ENCODE results near the gene GABRA5. TPM values are rescaled to one million over a fixed set of nuclear protein-coding genes. Genes with fewer than 3 reads are reported as not detected.

The GABRA5 gene
- total RNA-seq, 1 experiment from 2014 or later, result 4.9 TPM

GRCh38 chr15:26921433-26921832, 54.6 kb downstream of the GABRA5 start:
- no peak overlapping the region for H3K23ac ChIP-seq (ENCODE audit: insufficient read length, low read depth, low read length)
- no peak overlapping the region for H2BK5ac ChIP-seq (ENCODE audit: insufficient read length, low read length)
- no peak overlapping the region for H3K14ac ChIP-seq (ENCODE audit: insufficient read depth, low read length)
- H3K4me1 Mint-ChIP-seq, result no peaks in the 10 kb centered on the region
- TF ChIP-seq CTCF (conservative IDR thresholded peaks at IDR 0.05), result no peak
- H4K20me1 ChIP-seq (ENCODE audit: control insufficient read depth, insufficient read depth, insufficient read length), result no peaks in the 10 kb centered on the region
- no peak overlapping the region for H2BK20ac ChIP-seq (ENCODE audit: low read depth, low read length, poor library complexity, severe bottlenecking)
- no peak for DNase-seq
- no peak overlapping the region for H3T11ph ChIP-seq (ENCODE audit: low read length)
- H3K9me3 Mint-ChIP-seq, result peaks cover 10 to 13% of the 10 kb centered on the region in 2 experiments
- no peak overlapping the region for H4K91ac ChIP-seq (ENCODE audit: insufficient read length, low read depth, low read length)
- no peak overlapping the region for H3K4ac ChIP-seq (ENCODE audit: low read depth, low read length)
- no peaks in the 10 kb centered on the region for H3K9me3 ChIP-seq (ENCODE audit: control insufficient read depth, low read depth, low read length)
- no peak overlapping the region for H2AK5ac ChIP-seq (ENCODE audit: insufficient read length, low read length)
- H2BK120ac ChIP-seq (ENCODE audit: low read depth, low read length, poor library complexity, severe bottlenecking), result no peak overlapping the region
- H3K27ac Mint-ChIP-seq, result no peak overlapping the region
- H3K9ac ChIP-seq (ENCODE audit: extremely low read depth, insufficient read length, low read length), result no peak overlapping the region
- no peak overlapping the region for H3K4me2 ChIP-seq (ENCODE audit: insufficient read depth, insufficient read length, low read length)
- H2BK15ac ChIP-seq (ENCODE audit: low read depth, low read length), result no peak overlapping the region
- H3K4me3 Mint-ChIP-seq, result no peak overlapping the region
- H2AFZ ChIP-seq (ENCODE audit: low read length), result no peak overlapping the region
- no peaks in the 10 kb centered on the region for H3K4me1 ChIP-seq (ENCODE audit: insufficient read depth, low read length)
- H3K27me3 ChIP-seq (ENCODE audit: insufficient read depth, low read length), result no peaks in the 10 kb centered on the region
- H3K79me1 ChIP-seq (ENCODE audit: insufficient read depth, low read depth, low read length, poor library complexity, severe bottlenecking), result no peaks in the 10 kb centered on the region
- no peak overlapping the region for H2BK12ac ChIP-seq (ENCODE audit: insufficient read length, low read depth, low read length)
- H3K27me3 Mint-ChIP-seq (ENCODE audit: low read depth), result no peaks in the 10 kb centered on the region
- H3K18ac ChIP-seq (ENCODE audit: insufficient read length, low read depth, low read length), result no peak overlapping the region
- WGBS (ENCODE audit: extremely low coverage, insufficient read length, low lambda C conversion rate), result no CpG with 5 or more reads among the region's 1 CpG
- H3K27ac ChIP-seq (ENCODE audit: insufficient read length, low read depth, low read length), result no peak overlapping the region
- no peaks in the 10 kb centered on the region for H3K79me2 ChIP-seq (ENCODE audit: insufficient read depth, low read length)
- no peak overlapping the region for H4K8ac ChIP-seq (replicated peaks; ENCODE audit: insufficient read length, low read depth, low read length)
- H3K56ac ChIP-seq (ENCODE audit: insufficient read length, low read depth, low read length), result no peak overlapping the region
- no peaks in the 10 kb centered on the region for H3K23me2 ChIP-seq (ENCODE audit: insufficient read length, low read depth, low read length, poor library complexity, severe bottlenecking)
- H4K5ac ChIP-seq (ENCODE audit: insufficient read length, low read depth, low read length), result no peak overlapping the region
- peaks cover 9 to 12% (median 10%) of the 10 kb centered on the region in 3 experiments; a peak in 6 of 7 replicates for H3K36me3 Mint-ChIP-seq (ENCODE audit: insufficient read depth in 1 of 3, low read depth in 3 of 3)
